Cardiac muscle cell (in vitro differentiated cells and primary cell): ENCODE data around the gene GOLGA6L24. TPM values are rescaled to one million over a fixed set of nuclear protein-coding genes. Genes with fewer than 3 reads are reported as not detected.

ENCODE experiments used
- polyA plus RNA-seq: library from polyadenylated mRNA; unstranded; fragments of >200 nt; fragmentation: Nextera tagmentation; extraction: Ambion mirVana; gene quantifications from 2 replicates; pipeline ENCODE4 v1.2.1, GENCODE V29; 2016
- total RNA-seq: library from RNA; depleted of rRNA; stranded (reverse); fragments of >200 nt; gene quantifications from 2 replicates; pipeline ENCODE4 v1.2.3, GENCODE V29; 2016

GOLGA6L24 gene
- total and polyA plus RNA-seq, 2 experiments from 2014 or later, result not detected

Other genes with a start within 250 kb of the GOLGA6L24 start
- gene HERC2, start 35.9 kb downstream of the GOLGA6L24 start, total RNA-seq, result 53.0 and 64.4 TPM in 2 replicates
- gene HERC2, start 35.9 kb downstream of the GOLGA6L24 start, polyA plus RNA-seq, result 37.7 and 39.7 TPM in 2 replicates
- not detected in 2 replicates for gene GOLGA8F, start 20.6 kb upstream of the GOLGA6L24 start, total RNA-seq
- 0.12 TPM in 1 of 2 replicates, not detected in the other for gene GOLGA8F, start 20.6 kb upstream of the GOLGA6L24 start, polyA plus RNA-seq
- 0.15 TPM in 1 of 2 replicates, not detected in the other for gene GOLGA8G, start 174.9 kb upstream of the GOLGA6L24 start, total RNA-seq
- 0.12 TPM in 1 of 2 replicates, not detected in the other for gene GOLGA8G, start 174.9 kb upstream of the GOLGA6L24 start, polyA plus RNA-seq
- not detected in 2 replicates for gene GOLGA6L25, start 195.5 kb upstream of the GOLGA6L24 start, total RNA-seq
- not detected in 2 replicates for gene GOLGA6L25, start 195.5 kb upstream of the GOLGA6L24 start, polyA plus RNA-seq